ENCODE measurements around the gene FTCD. TPM values are rescaled to one million over a fixed set of nuclear protein-coding genes. Genes with fewer than 3 reads are reported as not detected.

The FTCD gene
- total RNA-seq, 1 donor from 2014 or later: 8.8 TPM

DNA sequence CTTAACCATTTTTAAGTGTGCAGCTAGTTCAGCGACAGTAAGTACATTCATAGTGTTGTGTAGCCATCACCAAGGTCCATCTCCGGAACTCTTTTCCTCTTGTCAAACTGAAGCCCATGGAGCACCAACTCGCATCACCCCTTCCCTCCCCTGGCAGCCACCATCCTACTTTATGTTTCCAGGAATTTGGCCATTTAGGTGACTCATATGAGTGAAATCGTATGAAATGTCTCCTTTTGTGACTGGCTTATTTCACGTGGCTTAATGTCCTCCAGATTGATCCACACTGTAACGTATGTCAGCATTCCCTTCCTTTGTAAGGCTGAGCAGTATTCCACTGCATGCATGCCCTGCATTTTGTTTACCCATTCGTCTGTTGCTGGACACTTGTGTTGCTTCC lies 55.0 kb downstream of the FTCD start:
- Mint-ChIP-seq H3K9me3 (peaks cover 40% of the 10 kb centered on the region), H3K36me3 (peaks cover 31% of the 10 kb centered on the region), H3K27me3 (ENCODE audit: low read depth) (peaks cover 38% of the 10 kb centered on the region), H3K4me3 (peak overlapping the region; percentile 78), H3K27ac (no peak overlapping the region), H3K4me1 (peaks cover 3% of the 10 kb centered on the region)
- TF ChIP-seq, protein P1, sequence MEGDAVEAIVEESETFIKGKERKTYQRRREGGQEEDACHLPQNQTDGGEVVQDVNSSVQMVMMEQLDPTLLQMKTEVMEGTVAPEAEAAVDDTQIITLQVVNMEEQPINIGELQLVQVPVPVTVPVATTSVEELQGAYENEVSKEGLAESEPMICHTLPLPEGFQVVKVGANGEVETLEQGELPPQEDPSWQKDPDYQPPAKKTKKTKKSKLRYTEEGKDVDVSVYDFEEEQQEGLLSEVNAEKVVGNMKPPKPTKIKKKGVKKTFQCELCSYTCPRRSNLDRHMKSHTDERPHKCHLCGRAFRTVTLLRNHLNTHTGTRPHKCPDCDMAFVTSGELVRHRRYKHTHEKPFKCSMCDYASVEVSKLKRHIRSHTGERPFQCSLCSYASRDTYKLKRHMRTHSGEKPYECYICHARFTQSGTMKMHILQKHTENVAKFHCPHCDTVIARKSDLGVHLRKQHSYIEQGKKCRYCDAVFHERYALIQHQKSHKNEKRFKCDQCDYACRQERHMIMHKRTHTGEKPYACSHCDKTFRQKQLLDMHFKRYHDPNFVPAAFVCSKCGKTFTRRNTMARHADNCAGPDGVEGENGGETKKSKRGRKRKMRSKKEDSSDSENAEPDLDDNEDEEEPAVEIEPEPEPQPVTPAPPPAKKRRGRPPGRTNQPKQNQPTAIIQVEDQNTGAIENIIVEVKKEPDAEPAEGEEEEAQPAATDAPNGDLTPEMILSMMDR (IDR thresholded peaks at IDR 0.05; ENCODE audit: unreplicated experiment): no peak
- DNase-seq (ENCODE audit: low spot score in 2 of 2, unreplicated experiment in 2 of 2): no peak

DNA sequence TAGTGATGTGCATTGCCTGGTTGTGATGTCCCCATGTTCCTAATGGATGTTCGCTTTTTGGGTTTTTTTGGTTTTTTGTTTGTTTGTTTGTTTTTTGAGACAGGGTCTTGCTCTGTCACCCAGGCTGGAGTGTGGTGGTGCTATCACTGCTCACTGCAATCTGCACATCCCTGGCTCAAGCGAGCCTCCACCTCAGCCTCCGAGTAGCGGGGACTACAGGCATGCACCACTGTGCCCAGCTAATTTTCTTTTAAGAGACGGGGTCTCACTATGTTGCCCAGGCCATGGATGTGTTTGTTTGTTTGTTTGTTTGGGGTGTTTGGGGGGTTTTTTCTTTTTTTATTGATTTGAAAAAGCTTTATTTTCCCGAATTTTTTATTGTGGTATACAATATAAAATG lies 55.4 kb downstream of the FTCD start:
- Mint-ChIP-seq H3K27ac (peak overlapping the region; percentile 30), H3K4me3 (peak overlapping the region; percentile 78), H3K9me3 (peaks cover 38% of the 10 kb centered on the region), H3K36me3 (peaks cover 31% of the 10 kb centered on the region), H3K27me3 (ENCODE audit: low read depth) (peaks cover 38% of the 10 kb centered on the region), H3K4me1 (peaks cover 3% of the 10 kb centered on the region)
- TF ChIP-seq, protein P1 (IDR thresholded peaks at IDR 0.05; ENCODE audit: unreplicated experiment): no peak
- peak in 1 of 2 experiments; percentile 34 for DNase-seq (ENCODE audit: low spot score in 2 of 2, unreplicated experiment in 2 of 2)

DNA sequence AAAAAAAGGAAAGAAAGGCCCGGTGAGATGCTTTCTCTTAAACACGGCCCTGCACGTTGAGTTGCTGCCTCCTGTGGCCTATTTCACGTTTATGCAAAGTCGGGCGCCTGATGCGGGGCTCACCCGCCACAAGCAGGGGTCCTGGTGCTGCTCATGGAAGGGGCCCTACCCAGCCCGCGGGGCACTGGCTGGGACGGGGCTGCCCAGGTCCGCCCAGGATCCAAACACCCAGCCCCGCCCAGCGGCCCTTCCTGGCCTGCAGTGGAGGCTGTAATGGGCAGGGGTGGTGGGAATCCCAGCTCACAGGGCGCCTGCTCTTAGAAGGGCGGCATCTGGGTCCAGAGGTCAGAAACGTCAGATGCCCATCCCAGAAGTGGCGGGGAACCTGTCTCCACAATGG lies 55.9 kb downstream of the FTCD start:
- Mint-ChIP-seq H3K36me3 (peaks cover 30% of the 10 kb centered on the region), H3K4me1 (peaks cover 3% of the 10 kb centered on the region), H3K9me3 (peaks cover 34% of the 10 kb centered on the region), H3K27ac (no peak overlapping the region), H3K27me3 (ENCODE audit: low read depth) (peaks cover 38% of the 10 kb centered on the region), H3K4me3 (peak overlapping the region; percentile 78)
- peak in 1 of 2 experiments; percentile 39 for DNase-seq (ENCODE audit: low spot score in 2 of 2, unreplicated experiment in 2 of 2)
- TF ChIP-seq, protein P1 (IDR thresholded peaks at IDR 0.05; ENCODE audit: unreplicated experiment): no peak

DNA sequence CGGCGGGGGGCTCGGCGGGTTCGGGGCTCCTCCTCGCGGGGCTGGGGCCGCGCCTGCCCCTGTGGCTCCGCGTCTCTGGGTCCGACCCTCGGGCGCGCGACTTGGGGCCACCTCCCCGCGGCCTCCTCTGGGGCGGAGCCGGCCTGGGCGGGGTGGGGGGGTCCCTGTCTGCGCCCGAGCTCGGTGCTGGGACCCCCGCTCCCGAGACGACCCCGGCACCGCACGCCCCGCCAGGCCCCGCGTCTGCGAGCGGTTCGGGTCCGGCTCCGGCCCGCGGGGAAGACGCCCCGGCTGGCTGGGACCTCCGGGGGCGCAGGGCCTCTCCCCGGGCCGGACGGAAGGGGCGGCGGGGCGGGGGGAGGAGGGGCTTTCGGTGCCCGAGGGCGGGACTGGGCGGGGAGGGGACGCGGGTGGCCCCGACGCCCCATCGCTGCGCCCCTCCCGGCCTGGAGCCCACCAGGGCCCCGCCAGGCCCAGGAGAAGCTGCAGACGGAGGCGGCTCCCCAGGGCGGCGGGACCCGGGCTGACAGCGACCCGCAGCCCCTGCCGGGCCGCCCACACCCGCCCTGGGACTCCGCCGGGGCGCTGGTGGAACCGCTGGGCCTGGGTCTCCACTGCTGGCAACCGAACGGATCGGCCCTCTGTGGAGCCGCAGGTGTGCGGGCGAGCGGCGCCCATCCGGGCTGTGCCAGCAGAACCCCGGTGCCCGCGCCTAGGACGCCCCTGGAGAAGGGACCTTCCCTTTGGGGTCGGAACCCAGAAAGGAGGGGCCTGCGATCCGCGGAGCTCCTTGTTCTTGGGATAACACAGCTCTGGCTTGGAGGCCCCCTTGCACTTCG lies 56.9 kb downstream of the FTCD start:
- Mint-ChIP-seq H3K27me3 (ENCODE audit: low read depth) (peaks cover 38% of the 10 kb centered on the region), H3K36me3 (peaks cover 23% of the 10 kb centered on the region), H3K27ac (peak overlapping the region; percentile 43), H3K4me1 (peaks cover 3% of the 10 kb centered on the region), H3K9me3 (peaks cover 24% of the 10 kb centered on the region), H3K4me3 (peak overlapping the region; percentile 78)
- peak; percentile 23 to 39 for DNase-seq (ENCODE audit: low spot score in 2 of 2, unreplicated experiment in 2 of 2)
- TF ChIP-seq, protein P1 (IDR thresholded peaks at IDR 0.05; ENCODE audit: unreplicated experiment): no peak

DNA sequence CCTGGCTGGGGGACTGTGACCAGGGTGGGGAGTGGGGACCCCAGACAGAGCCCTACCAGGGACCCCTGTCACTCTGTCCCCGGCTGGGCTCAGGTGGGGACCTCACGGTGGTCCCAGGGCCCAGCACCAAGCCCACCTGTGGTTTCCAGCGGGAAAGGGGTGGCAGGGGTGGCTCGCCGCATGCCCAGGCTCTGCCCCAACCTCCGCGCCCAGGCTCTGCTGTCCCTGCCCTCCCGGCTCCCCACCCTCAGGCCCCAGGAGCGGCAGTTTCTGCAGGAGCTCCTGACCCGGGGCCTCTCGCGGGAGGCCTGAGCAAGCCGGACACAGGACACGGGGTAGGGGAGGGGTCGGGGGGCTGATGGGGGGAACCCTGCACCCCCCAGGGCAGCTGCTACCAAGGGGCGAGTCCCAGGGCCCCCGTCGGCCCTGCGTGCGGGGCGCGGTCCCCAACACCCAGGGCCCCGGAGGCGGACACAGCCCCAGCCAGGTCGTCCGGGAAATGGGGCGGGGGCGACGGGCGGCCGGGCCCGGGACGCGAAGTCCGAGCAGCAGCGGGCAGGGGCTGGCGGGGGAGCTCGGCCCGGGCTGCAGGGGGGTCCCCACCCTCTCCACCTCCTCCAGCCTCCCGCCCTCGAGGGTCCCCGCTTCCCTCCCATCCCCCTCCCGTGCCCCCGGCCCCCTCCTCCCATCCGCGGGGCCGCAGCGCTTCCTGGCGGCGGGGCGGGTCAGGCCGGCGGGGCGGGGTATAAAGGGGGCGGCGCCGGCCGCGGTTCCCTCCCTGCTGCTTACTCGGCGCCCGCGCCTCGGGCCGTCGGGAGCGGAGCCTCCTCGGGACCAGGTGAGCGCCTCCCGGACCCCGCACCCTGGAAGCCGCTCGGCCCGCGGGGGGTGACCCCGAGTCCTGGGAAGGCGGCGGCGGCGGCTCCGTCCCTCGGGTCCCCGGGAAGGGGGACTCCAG lies 57.8 kb downstream of the FTCD start, which contains the start of gene COL6A2:
COL6A2 (plus strand) TSS at position 777 of the 958 bp plus-strand sequence.
- Mint-ChIP-seq H3K9me3 (peaks cover 15% of the 10 kb centered on the region), H3K27me3 (ENCODE audit: low read depth) (peaks cover 35% of the 10 kb centered on the region), H3K36me3 (peaks cover 17% of the 10 kb centered on the region), H3K4me1 (peaks cover 3% of the 10 kb centered on the region), H3K27ac (peak within 1 kb of the TSS; percentile 43), H3K4me3 (peak within 1 kb of the TSS; percentile 78)
- TF ChIP-seq, protein P1 (IDR thresholded peaks at IDR 0.05; ENCODE audit: unreplicated experiment): no peak
- peak; percentile 56 to 75 for DNase-seq (ENCODE audit: low spot score in 2 of 2, unreplicated experiment in 2 of 2)
